ENCODE measurements around the gene MLYCD.

DNA sequence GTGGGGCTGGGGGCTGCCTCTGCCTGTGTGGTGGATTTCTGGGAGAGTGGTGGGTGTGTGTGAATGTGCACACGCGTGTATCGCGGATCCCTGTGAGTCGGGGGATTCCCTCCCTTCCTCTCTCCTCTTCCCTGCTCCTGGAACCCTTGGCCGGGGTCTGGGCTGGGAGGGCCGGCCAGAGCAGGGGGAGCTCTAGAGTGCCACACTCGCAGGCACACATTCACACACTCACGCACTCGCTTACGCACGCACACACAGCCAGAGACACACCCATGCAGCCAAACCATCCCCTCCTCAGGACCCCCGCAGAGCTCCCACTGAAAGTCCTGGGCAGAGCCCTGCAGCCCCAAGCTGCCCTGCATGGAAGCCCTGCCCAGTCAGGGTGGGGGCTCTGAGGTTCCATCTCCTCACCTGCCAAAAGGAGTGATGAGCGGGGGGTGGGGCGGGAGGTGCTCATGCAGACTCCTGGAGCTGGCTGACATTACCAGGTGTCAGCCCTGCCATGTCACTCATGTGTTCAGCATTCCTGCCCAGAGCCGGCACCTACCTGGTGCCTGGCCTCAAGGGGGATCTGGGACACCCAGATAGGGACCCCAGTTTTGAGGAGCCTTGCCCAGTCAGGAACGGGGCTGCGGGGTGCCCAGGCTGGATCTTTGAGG is 71.0 kb downstream of the MLYCD start:
- no peak for TF ChIP-seq CTCF (IDR thresholded peaks at IDR 0.05)
- TF ChIP-seq POLR2A (IDR thresholded peaks at IDR 0.05): no peak
